ENCODE data around the gene LRP4. TPM values are rescaled to one million over a fixed set of nuclear protein-coding genes. Genes with fewer than 3 reads are reported as not detected.

Gene LRP4
- total and polyA plus RNA-seq, 12 donors, result 6.7 to 33.2 (median 18.7) TPM

DNA sequence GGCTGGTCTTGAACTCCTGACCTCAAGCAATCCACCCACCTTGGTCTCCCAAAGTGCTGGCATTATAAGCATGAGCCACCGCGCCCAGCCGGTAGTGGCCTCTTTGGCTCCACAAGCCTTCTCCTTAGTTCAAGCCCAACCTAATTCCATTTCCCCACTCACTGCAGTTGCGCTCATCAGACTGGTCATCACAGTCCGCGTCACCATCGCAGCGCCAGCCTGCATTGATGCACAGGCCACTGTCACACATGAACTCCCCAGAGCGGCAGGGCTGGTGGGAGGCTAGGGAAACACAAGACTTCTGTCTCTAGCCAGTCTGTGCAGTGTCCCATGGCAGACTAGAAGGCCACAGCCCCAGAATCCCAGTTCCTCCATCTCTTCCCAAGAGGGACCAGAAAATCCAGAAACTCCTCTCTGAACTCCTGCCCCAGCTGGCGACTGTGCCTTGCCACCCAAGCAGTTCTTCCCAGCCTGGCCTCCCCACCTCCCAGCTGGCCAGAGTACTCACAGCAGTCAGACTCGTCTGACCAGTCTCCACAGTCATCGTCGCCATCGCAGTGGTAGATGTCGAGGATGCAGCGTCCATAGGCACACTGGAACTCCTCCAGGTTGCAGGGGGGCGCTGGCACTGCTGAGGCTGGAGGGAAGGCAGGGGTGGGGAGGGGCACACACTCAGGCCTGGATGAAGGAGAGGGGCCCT lies 19.8 kb downstream of the LRP4 start:
- peaks cover 0 to 30% (median 5%) of the 10 kb centered on the region in 9 donors for H3K4me1 ChIP-seq
- DNase-seq (no peak), ATAC-seq (no peak)
- no peak overlapping the region for H3K4me3 ChIP-seq
- H3K36me3 ChIP-seq, result peaks cover 0 to 22% (median 0%) of the 10 kb centered on the region in 9 donors
- H3K27me3 ChIP-seq, result no peaks in the 10 kb centered on the region
- intact Hi-C loops (cut with DNase I), result loop anchor here in 3 of 10 donors (5.0 to 10.0 kb wide), 2 partner anchors 254 to 456 kb away; partner anchors contain the start of gene MYBPC3 (in 2 of the 3)
- no peak overlapping the region for H3K27ac ChIP-seq
- 97% methylated on average over 17 of the region's 17 CpGs for WGBS, 2 donors
- H3K9me3 ChIP-seq, result no peaks in the 10 kb centered on the region
- TF ChIP-seq, protein P1, sequence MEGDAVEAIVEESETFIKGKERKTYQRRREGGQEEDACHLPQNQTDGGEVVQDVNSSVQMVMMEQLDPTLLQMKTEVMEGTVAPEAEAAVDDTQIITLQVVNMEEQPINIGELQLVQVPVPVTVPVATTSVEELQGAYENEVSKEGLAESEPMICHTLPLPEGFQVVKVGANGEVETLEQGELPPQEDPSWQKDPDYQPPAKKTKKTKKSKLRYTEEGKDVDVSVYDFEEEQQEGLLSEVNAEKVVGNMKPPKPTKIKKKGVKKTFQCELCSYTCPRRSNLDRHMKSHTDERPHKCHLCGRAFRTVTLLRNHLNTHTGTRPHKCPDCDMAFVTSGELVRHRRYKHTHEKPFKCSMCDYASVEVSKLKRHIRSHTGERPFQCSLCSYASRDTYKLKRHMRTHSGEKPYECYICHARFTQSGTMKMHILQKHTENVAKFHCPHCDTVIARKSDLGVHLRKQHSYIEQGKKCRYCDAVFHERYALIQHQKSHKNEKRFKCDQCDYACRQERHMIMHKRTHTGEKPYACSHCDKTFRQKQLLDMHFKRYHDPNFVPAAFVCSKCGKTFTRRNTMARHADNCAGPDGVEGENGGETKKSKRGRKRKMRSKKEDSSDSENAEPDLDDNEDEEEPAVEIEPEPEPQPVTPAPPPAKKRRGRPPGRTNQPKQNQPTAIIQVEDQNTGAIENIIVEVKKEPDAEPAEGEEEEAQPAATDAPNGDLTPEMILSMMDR (IDR thresholded peaks at IDR 0.05), result no peak

DNA sequence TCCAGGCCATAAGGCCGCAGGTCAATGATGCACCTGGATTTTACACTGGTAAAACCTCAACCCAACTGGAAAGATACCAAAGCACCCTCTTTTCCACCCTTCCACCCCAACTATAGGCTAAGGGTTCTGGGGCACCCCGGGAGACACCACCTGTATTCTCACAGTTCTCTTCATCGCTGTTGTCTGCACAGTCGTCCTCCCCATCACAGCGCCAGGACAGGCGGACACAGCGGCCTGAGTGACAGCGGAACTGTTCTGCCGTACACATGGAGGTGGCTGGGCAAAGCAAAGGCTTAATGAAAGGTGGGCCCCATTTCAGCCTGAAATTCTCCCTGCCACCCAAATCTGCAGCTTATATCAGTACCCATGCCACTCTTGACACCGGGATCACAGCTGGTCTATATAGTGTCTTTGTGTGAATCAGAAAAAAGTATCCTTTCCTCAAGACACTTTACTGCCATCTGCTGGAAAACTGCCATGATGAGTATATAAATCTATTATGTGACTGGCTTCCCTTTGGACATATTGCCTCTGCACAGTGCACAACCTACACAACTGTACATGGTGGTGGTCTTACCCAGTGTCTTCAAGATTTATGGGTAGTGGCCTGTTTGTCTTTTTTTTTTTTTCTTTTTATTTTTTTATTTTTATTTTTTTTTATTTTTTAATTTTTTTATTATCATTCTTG lies 21.5 kb downstream of the LRP4 start:
- no peak overlapping the region for H3K4me3 ChIP-seq
- peak in 5 of 8 donors; percentile 4 to 55 (median 11) for ATAC-seq
- intact Hi-C loops (cut with DNase I), result loop anchor here in 3 of 10 donors (5.0 to 10.0 kb wide), 2 partner anchors 255 to 458 kb away; partner anchors contain the start of gene MYBPC3 (in 2 of the 3)
- no peaks in the 10 kb centered on the region for H3K9me3 ChIP-seq
- peaks cover 0 to 21% (median 2%) of the 10 kb centered on the region in 9 donors for H3K4me1 ChIP-seq
- peaks cover 0 to 39% (median 0%) of the 10 kb centered on the region in 9 donors for H3K36me3 ChIP-seq
- TF ChIP-seq, protein P1 (IDR thresholded peaks at IDR 0.05), result peak in 4 of 9 donors; percentile 13 to 29 (median 23)
- WGBS, 2 donors, result 91 to 94% methylated on average over 10 of the region's 10 CpGs
- no peak for DNase-seq
- H3K27me3 ChIP-seq, result no peaks in the 10 kb centered on the region
- H3K27ac ChIP-seq, result no peak overlapping the region

DNA sequence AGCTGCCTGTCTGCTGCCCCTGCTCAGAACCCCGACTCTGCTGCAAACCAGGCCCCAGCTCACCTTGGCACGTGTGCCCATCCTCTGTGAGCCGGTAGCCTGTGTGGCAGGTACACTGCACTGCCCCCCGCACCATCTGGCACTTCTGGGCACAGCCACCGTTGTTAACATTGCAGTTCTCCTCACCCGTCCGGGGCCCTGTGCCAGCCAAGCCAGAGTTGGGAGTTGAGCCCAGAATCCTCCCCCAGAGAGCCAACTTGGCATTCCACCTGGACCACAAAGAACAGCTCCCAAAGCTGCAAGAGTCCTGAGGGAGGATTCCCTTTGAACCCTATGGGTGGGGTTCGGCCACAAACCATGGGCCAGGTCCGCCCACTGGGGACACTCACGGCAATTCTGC lies 22.5 kb downstream of the LRP4 start:
- Histone ChIP-seq H3K36me3 (peaks cover 0 to 42% (median 0%) of the 10 kb centered on the region in 9 donors), H3K27me3 (no peaks in the 10 kb centered on the region), H3K4me3 (no peak overlapping the region), H3K4me1 (peaks cover 0 to 21% (median 2%) of the 10 kb centered on the region in 9 donors), H3K9me3 (no peaks in the 10 kb centered on the region), H3K27ac (peak overlapping the region in 1 of 10 donors; percentile 30)
- peak; percentile 72 to 75 for DNase-seq
- intact Hi-C loops (cut with DNase I), result loop anchor here in 4 of 10 donors (2.0 to 10.0 kb wide), 3 partner anchors 256 to 459 kb away; partner anchors contain the start of gene MYBPC3 (in 2 of the 4)
- TF ChIP-seq, protein P1 (IDR thresholded peaks at IDR 0.05), result no peak
- peak; percentile 76 to 96 (median 91) for ATAC-seq
- WGBS, 2 donors, result 61 to 64% methylated on average over 10 of the region's 10 CpGs

DNA sequence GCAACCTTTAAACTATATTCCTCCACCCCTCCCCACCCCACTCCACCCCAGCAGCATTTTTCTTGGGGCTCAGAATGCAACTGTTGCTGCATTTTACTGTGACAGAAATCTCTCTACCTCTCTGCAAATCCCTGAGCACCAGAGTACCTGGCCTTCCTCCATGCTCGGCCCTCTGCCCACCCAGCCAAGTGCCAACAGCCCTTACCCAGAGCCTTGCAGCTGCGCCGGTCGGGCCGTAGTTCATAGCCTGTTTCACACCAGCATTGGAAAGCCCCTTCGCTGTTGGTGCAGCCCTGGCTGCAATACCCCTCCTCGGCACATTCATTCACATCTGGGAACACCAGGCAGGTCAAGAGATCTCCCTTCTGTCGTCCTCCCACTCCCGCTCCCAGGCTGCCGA lies 23.4 kb downstream of the LRP4 start:
- TF ChIP-seq, protein P1 (IDR thresholded peaks at IDR 0.05), result no peak
- Histone ChIP-seq H3K27me3 (no peaks in the 10 kb centered on the region), H3K9me3 (no peaks in the 10 kb centered on the region), H3K4me1 (peaks cover 0 to 21% (median 2%) of the 10 kb centered on the region in 9 donors), H3K4me3 (no peak overlapping the region), H3K27ac (no peak overlapping the region), H3K36me3 (peaks cover 0 to 42% (median 0%) of the 10 kb centered on the region in 9 donors)
- DNase-seq (no peak), ATAC-seq (no peak)
- WGBS, 2 donors, result 93% methylated on average over 10 of the region's 10 CpGs
- intact Hi-C loops (cut with DNase I), result loop anchor here in 5 of 10 donors (2.0 to 10.0 kb wide), 3 partner anchors 257 to 460 kb away; partner anchors contain the start of gene MYBPC3 (in 2 of the 5)

All from heart right ventricle (tissue), 16 donors.